ENCODE results near the gene ZNF689.
A peak's percentile ranks its signal among the peaks of the same experiment; 100 is the strongest.

ZNF689 gene

GRCh38 chr16:30562021-30562420 lies 48.2 kb downstream of the ZNF689 start:
- no peak for DNase-seq (ENCODE audit: low read depth in 2 of 2)

DNA sequence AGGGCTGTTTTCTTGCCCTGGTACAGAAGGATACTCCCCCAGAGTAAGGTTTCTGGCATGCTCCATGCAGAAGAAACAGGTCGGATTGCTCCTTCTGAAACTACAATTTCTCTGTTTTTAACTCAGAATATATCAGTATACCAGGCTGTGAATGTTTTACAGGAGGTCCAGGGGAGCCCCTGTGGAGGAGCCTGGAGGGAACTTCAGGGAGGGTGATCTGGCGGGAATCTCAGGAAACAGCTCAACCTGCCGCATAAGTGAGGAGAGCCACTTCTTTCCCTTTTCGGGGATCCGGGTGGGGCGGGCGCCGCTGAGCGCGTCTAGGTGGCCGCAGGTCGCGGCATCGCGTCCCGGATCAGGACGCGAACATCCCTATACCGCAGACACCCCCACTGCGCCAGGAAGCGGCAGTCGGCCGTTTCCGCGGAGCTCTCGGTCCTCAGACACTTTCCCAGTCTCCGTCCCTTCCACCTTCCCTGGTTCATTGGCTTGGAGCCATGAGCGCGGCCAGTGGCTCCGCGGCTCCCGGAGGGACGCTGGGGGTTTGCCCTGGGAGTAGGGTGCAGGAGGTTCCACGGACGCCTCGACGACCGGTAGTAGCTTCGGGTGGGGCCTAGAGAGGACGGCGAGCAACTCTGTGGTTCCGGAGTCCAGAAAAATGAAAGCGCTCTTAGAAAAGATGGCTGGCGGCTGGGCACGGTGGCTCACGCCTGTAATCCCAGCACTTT lies 48.9 kb downstream of the ZNF689 start:
- DNase-seq (ENCODE audit: low read depth in 2 of 2): no peak

GRCh38 chr16:30559690-30560089 lies 50.5 kb downstream of the ZNF689 start:
- no peak for DNase-seq (ENCODE audit: low read depth in 2 of 2)

GRCh38 chr16:30558789-30559377 lies 51.3 kb downstream of the ZNF689 start:
- no peak for DNase-seq (ENCODE audit: low read depth in 2 of 2)

- DNase-seq (ENCODE audit: low read depth in 2 of 2): peak; percentile 95
Measured at GRCh38 chr16:30557957-30558788, 52.0 kb downstream of the ZNF689 start, which contains the start of gene ZNF764. Gene ZNF764, minus strand, starts transcription at chr16:30558374. Its CDS starts 192 bp downstream, at chr16:30558182.

GRCh38 chr16:30557707-30557956 lies 52.6 kb downstream of the ZNF689 start:
- no peak for DNase-seq (ENCODE audit: low read depth in 2 of 2)

GRCh38 chr16:30556125-30556473 lies 54.1 kb downstream of the ZNF689 start:
- no peak for DNase-seq (ENCODE audit: low read depth in 2 of 2)

DNA sequence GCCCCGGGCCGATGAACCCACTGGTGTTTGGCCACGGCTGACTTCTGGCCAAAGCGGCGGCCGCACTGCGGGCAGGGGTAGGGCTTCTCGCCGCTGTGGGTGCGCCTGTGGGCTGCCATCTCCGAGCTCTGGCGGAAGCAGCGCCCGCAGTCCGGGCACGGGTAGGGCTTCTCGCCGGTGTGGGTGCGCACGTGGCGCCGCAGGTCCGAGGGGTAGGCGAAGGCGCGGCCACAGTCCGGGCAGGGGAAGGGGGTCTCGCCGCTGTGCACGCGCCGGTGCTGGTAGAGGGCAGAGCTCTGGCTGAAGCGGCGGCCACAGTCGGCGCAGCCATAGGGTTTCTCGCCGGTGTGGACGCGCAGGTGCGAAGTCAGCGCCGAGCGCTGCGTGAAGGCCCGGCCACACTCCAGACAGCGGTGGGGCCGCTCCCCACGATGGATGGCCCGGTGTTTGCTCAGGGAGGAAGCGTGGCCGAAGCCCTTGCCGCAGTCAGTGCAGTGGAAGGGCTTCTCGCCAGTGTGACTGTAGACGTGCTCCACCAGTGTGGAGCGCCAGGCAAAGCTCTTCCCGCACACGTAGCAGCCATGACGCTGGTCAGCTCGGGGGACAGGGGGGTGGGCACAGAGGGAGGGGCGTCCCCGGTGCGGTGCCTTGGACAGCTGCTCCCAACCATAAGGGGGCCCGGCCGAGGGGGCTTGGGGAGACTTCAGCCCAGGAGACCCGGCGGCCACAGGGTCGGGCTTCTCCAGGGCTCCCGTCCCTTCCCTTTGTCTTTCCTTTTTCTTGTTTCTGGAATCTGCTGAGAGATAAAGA lies 54.7 kb downstream of the ZNF689 start:
- no peak for DNase-seq (ENCODE audit: low read depth in 2 of 2)

- no peak for DNase-seq (ENCODE audit: low read depth in 2 of 2)
Measured at GRCh38 chr16:30554557-30555314, 55.5 kb downstream of the ZNF689 start.

GRCh38 chr16:30553393-30553899 lies 56.7 kb downstream of the ZNF689 start:
- DNase-seq (ENCODE audit: low read depth in 2 of 2): no peak

- no peak for DNase-seq (ENCODE audit: low read depth in 2 of 2)
Measured at GRCh38 chr16:30552956-30553355, 57.2 kb downstream of the ZNF689 start.
